Activated gamma-delta T cell treated with anti-CD3 and anti-CD28 coated beads, Interleukin-2, amount 50 U/mL, for 16 hours (primary cell): ENCODE measurements around the gene TIMM9.
"Not testable (repeated sequence)": the region's sequence is repeated elsewhere in the genome, so short reads cannot be mapped to it uniquely, and the experiment has no call there.

Experiments
- DNase-seq: peaks from one replicate; pipeline ENCODE4 v3.0.0-alpha.2; 2020; ENCODE audit warnings: low read depth

The TIMM9 gene

DNA sequence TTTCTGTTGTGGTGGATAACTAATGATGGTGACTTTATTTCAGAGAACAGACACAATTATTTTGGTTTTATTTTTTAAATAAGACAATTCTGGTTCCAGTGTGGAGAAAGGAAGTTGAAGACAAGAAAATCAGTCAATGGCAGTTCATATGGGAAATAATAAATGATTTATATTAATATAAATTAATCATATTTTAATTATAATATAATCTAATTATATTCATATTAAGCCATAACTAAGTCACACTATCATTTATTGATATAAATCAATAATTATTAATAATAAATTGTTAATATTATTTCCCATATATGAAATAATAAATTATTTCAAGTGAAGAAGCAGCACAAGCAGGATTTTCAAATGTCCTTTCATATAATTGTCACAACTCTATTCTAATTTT, 28.8 kb downstream of the TIMM9 start:
- no peak for DNase-seq

- no peak for DNase-seq
Measured at GRCh38 chr14:58397156-58397555, 30.2 kb downstream of the TIMM9 start.

DNA sequence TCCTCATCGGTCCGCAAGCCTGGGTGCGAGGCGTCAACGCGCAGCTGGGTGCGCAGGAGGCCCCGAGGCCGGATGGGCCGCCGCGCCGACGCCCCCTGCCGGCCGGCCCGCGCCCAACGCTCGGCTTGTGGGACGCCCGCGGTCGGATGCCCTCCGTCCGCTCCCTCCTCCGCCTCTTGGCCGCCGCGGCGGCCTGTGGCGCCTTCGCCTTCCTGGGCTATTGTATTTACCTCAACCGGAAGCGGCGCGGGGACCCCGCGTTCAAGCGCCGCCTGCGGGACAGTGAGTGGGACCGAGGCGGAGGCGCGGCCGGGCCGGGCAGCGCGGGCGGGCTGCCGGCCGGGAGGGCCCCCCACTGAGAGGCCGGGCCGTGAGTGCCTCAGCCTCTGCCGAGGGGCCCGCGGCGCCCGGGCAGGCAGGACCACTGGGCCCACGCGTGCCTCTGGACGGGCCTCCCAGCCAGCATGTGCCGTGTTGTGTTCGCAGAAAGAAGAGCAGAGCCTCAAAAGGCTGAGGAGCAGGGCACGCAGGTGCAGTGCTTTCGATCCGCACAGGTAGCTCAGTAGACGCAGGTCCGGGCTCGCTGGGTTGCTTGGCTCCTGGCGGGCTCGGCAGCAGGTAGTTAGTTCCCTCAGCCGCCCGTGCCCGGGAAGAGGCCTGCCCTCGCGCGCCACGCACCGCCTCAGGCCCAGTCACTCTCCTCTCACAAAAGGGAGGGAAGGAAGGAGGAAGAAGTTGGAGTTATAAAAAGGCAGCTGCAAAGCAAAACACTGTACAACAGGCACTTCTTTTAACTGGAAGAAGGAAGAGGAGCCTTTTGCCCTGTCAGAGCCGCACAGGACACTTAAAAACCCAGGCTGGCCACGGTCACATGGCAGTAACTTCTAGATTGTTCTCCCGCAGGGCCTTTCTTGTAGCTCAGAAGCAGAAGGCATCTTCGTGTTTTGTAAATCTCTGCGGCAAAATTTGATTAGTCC, 31.2 kb downstream of the TIMM9 start, which contains the start of gene TOMM20L:
Gene TOMM20L (plus strand): TSS at position 119 of the 977 bp plus-strand sequence. CDS start 28 bp downstream, at position 147.
- peak; percentile 46 for DNase-seq

DNA sequence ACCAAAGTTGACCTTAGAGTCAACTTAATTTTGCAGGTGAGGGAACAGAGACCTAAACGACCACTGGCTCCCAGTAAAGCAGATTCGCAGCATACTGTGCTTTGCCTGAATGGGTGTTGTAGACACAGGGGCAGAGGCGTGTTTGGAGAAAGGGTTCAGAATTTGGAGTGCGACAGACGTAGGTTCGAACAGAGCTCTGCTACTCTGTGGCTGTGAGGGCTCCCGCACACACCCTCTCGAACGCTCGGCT, 31.8 kb downstream of the TIMM9 start:
- no peak for DNase-seq

- DNase-seq: no peak
Measured at GRCh38 chr14:58390830-58391229, 36.5 kb downstream of the TIMM9 start.

DNA sequence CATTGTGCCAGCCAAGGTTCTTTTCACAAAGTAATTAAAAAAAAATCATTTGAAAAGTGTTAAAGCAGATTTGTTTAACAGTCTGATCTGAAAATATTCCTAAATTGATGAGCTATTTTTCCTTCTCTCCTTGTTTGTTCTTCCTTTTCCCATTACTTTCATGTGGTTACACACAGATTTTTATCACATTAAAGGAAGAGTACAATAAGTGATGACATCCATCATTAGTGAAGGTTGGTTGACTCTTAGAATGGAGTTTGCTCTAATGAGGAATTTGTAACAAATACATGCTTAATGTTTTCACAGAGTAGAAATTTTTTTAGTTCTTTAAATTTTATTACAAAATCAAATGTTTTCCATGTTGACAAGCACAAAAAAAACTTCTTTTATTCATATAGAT, 50.5 kb downstream of the TIMM9 start:
- no peak for DNase-seq

GRCh38 chr14:58368956-58369355, 58.4 kb downstream of the TIMM9 start:
- DNase-seq: no peak

- no peak for DNase-seq
Measured at GRCh38 chr14:58367296-58367695, 60.0 kb downstream of the TIMM9 start.

DNA sequence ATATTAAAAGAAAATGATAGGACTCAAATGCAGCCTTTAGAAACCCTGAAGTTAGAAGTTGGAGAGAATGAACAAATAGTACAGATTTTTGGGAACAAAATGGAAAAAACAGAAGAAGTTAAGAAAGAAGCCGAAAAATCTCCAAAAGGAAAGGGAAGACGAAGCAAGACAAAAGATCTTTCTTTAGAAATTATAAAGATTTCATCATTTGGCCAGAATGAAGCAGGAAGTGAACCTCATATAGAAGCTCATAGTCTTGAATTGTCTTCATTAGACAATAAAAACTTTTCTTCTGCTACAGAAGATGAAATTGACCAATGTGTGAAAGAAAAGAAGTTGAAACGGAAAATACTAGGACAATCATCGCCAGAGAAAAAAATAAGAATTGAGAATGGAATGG, 63.0 kb downstream of the TIMM9 start:
- no peak for DNase-seq

GRCh38 chr14:58362798-58363412, 64.4 kb downstream of the TIMM9 start:
- DNase-seq: no peak

- DNase-seq: not testable (repeated sequence)
Measured at GRCh38 chr14:58362272-58362671, 65.1 kb downstream of the TIMM9 start.
